Left lung (tissue), 10 donors: ENCODE measurements around the gene CASP4. TPM values are rescaled to one million over a fixed set of nuclear protein-coding genes. Genes with fewer than 3 reads are reported as not detected.

Source experiments
- ATAC-seq: fragments of 200-7000 bp; cut with Tn5 transposase; one replicate; pipeline ENCODE4 v1.9.1; 2020; ENCODE audit warnings: moderate library complexity
- DNase-seq, 4 donors: peaks; one replicate each; pipeline ENCODE4 v3.0.0-alpha.2; 2013 to 2020
- H3K27ac ChIP-seq, 2 donors: fragments of 200-600 bp; sonication (generic) in 1 of 2; one replicate each; pipeline versions ENCODE4 v1.5.0 to v1.8.0; 2020 to 2021
- H3K27me3 ChIP-seq, 2 donors: fragments of 200-600 bp; sonication (generic) in 1 of 2; one replicate each; pipeline versions ENCODE4 v1.5.0 to v1.8.0; 2020 to 2021
- H3K36me3 ChIP-seq, 2 donors: fragments of 200-600 bp; sonication (generic) in 1 of 2; one replicate each; pipeline versions ENCODE4 v1.5.0 to v1.8.0; 2020 to 2021
- H3K4me1 ChIP-seq, 2 donors: fragments of 200-600 bp; one replicate each; pipeline ENCODE4 v1.8.0; 2021
- H3K4me3 ChIP-seq, 2 donors: fragments of 200-600 bp; sonication (generic) in 1 of 2; one replicate each; pipeline versions ENCODE4 v1.5.0 to v1.8.0; 2020 to 2021; ENCODE audit warnings: mild to moderate bottlenecking in 1 of 2
- H3K9me3 ChIP-seq, 2 donors: fragments of 200-600 bp; sonication (generic) in 1 of 2; one replicate each; pipeline versions ENCODE4 v1.5.0 to v1.8.0; 2020 to 2021
- CTCF ChIP-seq, 2 donors: fragments of 200-600 bp; sonication (generic) in 1 of 2; IDR thresholded peaks; one replicate each; pipeline versions ENCODE4 v1.5.0 to v1.8.0; 2021; ENCODE audit warnings: antibody characterized with exemption in 2 of 2
- intact Hi-C, 2 donors: fragments of 100-400 bp; cut with DNase I; formaldehyde crosslinking; loops; one replicate each; pipeline versions ENCODE4 v1.11.2 to v1.14.2; 2022
- polyA plus RNA-seq, 6 donors: library from polyadenylated mRNA; unstranded; fragments of 120-200 nt; gene quantifications; one replicate each; pipeline ENCODE4 v1.2.1, GENCODE V29; 2013; ENCODE audit not compliant: insufficient read length in 6 of 6
- total RNA-seq, 2 donors: library from RNA; stranded (reverse); fragmentation: NEBNext Ultra II Directional; extraction: Animal tissue kit (Norgen Biotek cat#: 25700); gene quantifications; one replicate each; pipeline ENCODE4 v1.2.1, GENCODE V29; 2021
- donor health status: DM: no; HTN: yes; CAD: no.
- donor health status: DM: no; HTN: no; CAD: no.

The CASP4 gene
- total and polyA plus RNA-seq, 8 donors: 62.6 to 103 (median 87.1) TPM

DNA sequence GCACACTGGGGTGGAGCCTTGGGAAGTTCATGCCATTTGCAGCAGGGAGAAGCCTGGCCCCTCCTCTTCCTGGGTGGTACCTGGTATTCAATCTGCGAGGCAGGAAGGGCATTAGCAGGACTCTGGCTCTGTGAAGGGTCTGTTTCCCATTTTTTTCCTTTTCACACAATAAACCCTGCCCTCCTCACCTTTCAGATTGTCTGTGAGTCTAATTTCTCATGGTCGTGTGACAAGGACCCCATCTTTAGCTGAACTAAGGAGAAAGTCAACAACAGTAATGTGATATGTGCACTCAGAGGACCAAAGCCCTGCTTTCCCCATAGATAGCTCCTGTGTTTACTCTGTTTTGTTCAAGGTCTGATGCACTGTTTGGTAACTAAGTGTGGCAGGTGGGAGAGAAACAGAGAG, 26.6 kb upstream of the CASP4 start:
- intact Hi-C loops: no loop called here
- no peak overlapping the region for H3K27ac ChIP-seq
- no peaks in the 10 kb centered on the region for H3K9me3 ChIP-seq
- H3K4me1 ChIP-seq: no peaks in the 10 kb centered on the region
- no peak for DNase-seq
- no peaks in the 10 kb centered on the region for H3K27me3 ChIP-seq
- H3K36me3 ChIP-seq: no peaks in the 10 kb centered on the region
- TF ChIP-seq CTCF (IDR thresholded peaks at IDR 0.05): no peak
- H3K4me3 ChIP-seq: no peak overlapping the region
- no peak for ATAC-seq

DNA sequence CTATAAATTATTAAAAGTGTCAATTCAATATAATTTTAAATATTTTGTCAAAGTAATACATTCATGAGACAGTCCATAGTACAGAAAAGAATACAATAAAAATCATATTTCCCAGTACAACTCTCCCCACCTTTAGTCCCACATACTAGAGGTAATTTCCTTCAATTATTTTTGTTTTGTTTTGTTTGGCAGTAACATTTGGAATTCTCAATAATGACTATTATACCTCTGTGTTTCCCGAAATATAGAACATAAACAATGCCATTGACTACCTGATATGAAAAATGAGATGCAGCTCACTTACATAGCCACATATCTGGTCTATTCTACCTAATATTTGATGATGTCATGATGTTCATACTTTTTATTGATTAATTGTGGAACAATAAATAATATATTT, 24.4 kb upstream of the CASP4 start:
- intact Hi-C loops: no loop called here
- DNase-seq: no peak
- H3K4me3 ChIP-seq: no peak overlapping the region

DNA sequence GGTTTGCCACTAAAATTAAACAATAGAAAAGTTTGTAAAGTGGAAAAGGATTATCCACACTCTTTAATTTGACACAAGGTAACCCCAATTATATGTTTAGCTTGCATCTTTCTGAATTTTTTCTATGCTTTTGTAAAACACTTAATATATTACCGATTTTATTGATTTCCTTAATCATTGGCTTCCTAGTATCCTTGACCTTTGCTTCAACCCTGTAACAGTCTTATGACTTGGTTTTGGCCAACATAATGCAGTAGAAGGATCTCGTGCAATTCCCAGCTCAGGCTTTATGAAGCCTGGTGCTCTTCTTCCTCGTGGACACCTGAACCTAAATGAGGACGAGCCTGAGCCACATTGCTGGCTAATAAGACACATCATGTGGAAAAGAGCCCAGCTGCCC, 23.6 kb upstream of the CASP4 start:
- no peak for ATAC-seq
- H3K4me1 ChIP-seq: no peaks in the 10 kb centered on the region
- intact Hi-C loops: no loop called here
- no peak for DNase-seq
- H3K4me3 ChIP-seq: no peak overlapping the region
- no peaks in the 10 kb centered on the region for H3K27me3 ChIP-seq
- peaks cover 0 to 9% of the 10 kb centered on the region in 2 donors for H3K9me3 ChIP-seq
- H3K36me3 ChIP-seq: no peaks in the 10 kb centered on the region
- no peak overlapping the region for H3K27ac ChIP-seq
- no peak for TF ChIP-seq CTCF (IDR thresholded peaks at IDR 0.05)

More for the DNA sequence above, 24.4 kb upstream of the CASP4 start:
- Histone ChIP-seq H3K9me3 (peaks cover 0 to 9% of the 10 kb centered on the region in 2 donors), H3K27ac (no peak overlapping the region), H3K4me1 (no peaks in the 10 kb centered on the region), H3K36me3 (no peaks in the 10 kb centered on the region), H3K27me3 (no peaks in the 10 kb centered on the region)
- TF ChIP-seq CTCF (IDR thresholded peaks at IDR 0.05): no peak
- ATAC-seq: no peak

GRCh38 chr11:104984808-104985207, 16.4 kb upstream of the CASP4 start:
- Histone ChIP-seq H3K36me3 (no peaks in the 10 kb centered on the region), H3K4me1 (no peaks in the 10 kb centered on the region), H3K9me3 (peaks cover 0 to 9% of the 10 kb centered on the region in 2 donors), H3K4me3 (no peak overlapping the region), H3K27ac (no peak overlapping the region), H3K27me3 (no peaks in the 10 kb centered on the region)
- DNase-seq: no peak
- intact Hi-C loops: no loop called here
- no peak for ATAC-seq
- TF ChIP-seq CTCF (IDR thresholded peaks at IDR 0.05): no peak

GRCh38 chr11:104979839-104980238, 11.5 kb upstream of the CASP4 start:
- Histone ChIP-seq H3K36me3 (no peaks in the 10 kb centered on the region), H3K27me3 (no peaks in the 10 kb centered on the region), H3K4me3 (no peak overlapping the region), H3K9me3 (peaks cover 0 to 5% of the 10 kb centered on the region in 2 donors), H3K27ac (no peak overlapping the region), H3K4me1 (no peaks in the 10 kb centered on the region)
- DNase-seq: no peak
- intact Hi-C loops: no loop called here
- no peak for ATAC-seq
- TF ChIP-seq CTCF (IDR thresholded peaks at IDR 0.05): no peak
